Tibial nerve (tissue), 4 donors: ENCODE results near the gene PRDM4. TPM values are rescaled to one million over a fixed set of nuclear protein-coding genes. Genes with fewer than 3 reads are reported as not detected.

ENCODE experiments used
- DNase-seq, 2 donors: peaks; one replicate each; pipeline ENCODE4 v3.0.0-alpha.2; 2019; ENCODE audit warnings: low spot score in 2 of 2
- H3K27ac ChIP-seq, 4 donors: fragments of 200-600 bp; sonication (generic) in 3 of 4; one replicate each; pipeline ENCODE4 v1.5.1; 2017 to 2019; ENCODE audit warnings: mild to moderate bottlenecking in 1 of 4
- H3K27me3 ChIP-seq, 2 donors: fragments of 200-600 bp; sonication (generic) in 1 of 2; one replicate each; pipeline versions ENCODE4 v1.5.1 to v1.6.0; 2017 to 2019
- H3K36me3 ChIP-seq, 3 donors: fragments of 200-600 bp; sonication (generic); one replicate each; pipeline ENCODE4 v1.5.1; 2018 to 2019
- H3K4me1 ChIP-seq, 4 donors: fragments of 200-600 bp; sonication (generic) in 3 of 4; one replicate each; pipeline ENCODE4 v1.5.1; 2017 to 2019
- H3K4me3 ChIP-seq, 4 donors: fragments of 200-600 bp; sonication (generic) in 3 of 4; one replicate each; pipeline ENCODE4 v1.5.1; 2017 to 2019; ENCODE audit warnings: mild to moderate bottlenecking in 1 of 4, moderate library complexity in 1 of 4
- H3K9me3 ChIP-seq, 4 donors: fragments of 200-600 bp; sonication (generic) in 3 of 4; one replicate each; pipeline ENCODE4 v1.5.1; 2017 to 2019
- EP300 ChIP-seq, 2 donors: sonication (generic); formaldehyde crosslinking; IDR thresholded peaks; one replicate each; pipeline ENCODE4 v1.6.1; 2017; ENCODE audit warnings: antibody characterized with exemption in 2 of 2, mild to moderate bottlenecking in 1 of 2
- POLR2A ChIP-seq, 2 donors: fragments of 450-650 bp; IDR thresholded peaks; one replicate each; pipeline ENCODE4 v1.6.1; 2017; ENCODE audit warnings: antibody characterized with exemption in 2 of 2, mild to moderate bottlenecking in 2 of 2, moderate library complexity in 2 of 2
- WGBS, 2 donors: methylation state at CpG; one replicate each; pipeline ENCODE4 v1.1.5; 2018; 5-methylcytosine and 5-hydroxymethylcytosine counted together
- total RNA-seq, 4 donors: library from RNA; depleted of rRNA; stranded (reverse); fragments of >200 nt; gene quantifications; one replicate each; pipeline ENCODE4 v1.1.0, GENCODE V29; 2016
- TF ChIP-seq, protein P1 (sequence below), 5 experiments: fragments of 200-600 bp in 3 of 5; fragments of 450-650 bp in 2 of 5; sonication (generic) in 3 of 5; IDR thresholded peaks; one replicate each; pipeline ENCODE4 v1.5.1; 2016 to 2019; ENCODE audit warnings: antibody characterized with exemption in 5 of 5, mild to moderate bottlenecking in 3 of 5, moderate library complexity in 2 of 5

Gene PRDM4
- total RNA-seq, 4 donors from 2014 or later: 25.6 to 36.9 (median 34.7) TPM

DNA sequence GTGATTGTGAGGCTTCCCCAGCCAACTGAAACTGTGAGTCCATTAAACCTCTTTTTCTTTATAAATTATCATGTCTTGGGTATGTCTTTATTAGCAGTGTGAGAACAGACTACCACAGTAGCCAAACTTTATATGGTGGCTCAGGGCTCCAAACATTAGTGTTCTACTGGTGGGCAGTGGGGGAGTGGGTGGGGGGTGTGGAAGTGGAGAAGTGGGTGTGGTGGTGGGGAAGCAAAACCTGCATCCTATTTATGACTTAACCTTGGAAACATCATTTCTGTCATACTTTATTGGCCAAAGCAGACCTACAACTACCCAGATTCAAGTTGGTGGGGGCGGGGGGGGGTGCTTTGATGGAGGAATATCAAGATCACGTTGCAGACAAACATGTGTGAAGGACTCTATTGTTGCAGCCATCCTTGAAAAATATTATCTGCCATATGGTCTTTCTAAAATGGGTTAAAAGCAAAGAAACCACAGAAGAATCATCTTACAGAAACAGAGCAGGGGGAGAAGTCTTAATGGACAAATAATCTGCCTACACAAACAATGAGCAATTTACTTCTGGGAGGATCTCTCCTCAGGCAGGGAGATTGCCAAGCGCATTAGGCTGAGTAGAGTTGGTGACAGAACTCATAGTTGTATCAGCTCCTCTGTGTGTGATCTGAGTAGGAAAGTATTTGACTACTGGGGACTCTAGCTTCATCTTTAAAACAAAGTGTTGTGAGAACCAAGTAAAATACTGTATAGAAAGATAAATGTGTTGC lies 76.7 kb downstream of the PRDM4 start:
- DNase-seq: no peak
- H3K9me3 ChIP-seq: no peaks in the 10 kb centered on the region
- TF ChIP-seq EP300 (IDR thresholded peaks at IDR 0.05) (no peak), POLR2A (IDR thresholded peaks at IDR 0.05) (no peak)
- TF ChIP-seq, protein P1, sequence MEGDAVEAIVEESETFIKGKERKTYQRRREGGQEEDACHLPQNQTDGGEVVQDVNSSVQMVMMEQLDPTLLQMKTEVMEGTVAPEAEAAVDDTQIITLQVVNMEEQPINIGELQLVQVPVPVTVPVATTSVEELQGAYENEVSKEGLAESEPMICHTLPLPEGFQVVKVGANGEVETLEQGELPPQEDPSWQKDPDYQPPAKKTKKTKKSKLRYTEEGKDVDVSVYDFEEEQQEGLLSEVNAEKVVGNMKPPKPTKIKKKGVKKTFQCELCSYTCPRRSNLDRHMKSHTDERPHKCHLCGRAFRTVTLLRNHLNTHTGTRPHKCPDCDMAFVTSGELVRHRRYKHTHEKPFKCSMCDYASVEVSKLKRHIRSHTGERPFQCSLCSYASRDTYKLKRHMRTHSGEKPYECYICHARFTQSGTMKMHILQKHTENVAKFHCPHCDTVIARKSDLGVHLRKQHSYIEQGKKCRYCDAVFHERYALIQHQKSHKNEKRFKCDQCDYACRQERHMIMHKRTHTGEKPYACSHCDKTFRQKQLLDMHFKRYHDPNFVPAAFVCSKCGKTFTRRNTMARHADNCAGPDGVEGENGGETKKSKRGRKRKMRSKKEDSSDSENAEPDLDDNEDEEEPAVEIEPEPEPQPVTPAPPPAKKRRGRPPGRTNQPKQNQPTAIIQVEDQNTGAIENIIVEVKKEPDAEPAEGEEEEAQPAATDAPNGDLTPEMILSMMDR (IDR thresholded peaks at IDR 0.05): no peak
- peaks cover 0 to 25% (median 11%) of the 10 kb centered on the region in 4 donors for H3K4me1 ChIP-seq
- H3K36me3 ChIP-seq: peaks cover 1 to 11% (median 2%) of the 10 kb centered on the region in 3 donors
- WGBS, 2 donors: 33 to 59% methylated on average over 3 of the region's 3 CpGs
- H3K27me3 ChIP-seq: peaks cover 0 to 4% of the 10 kb centered on the region in 2 donors
- H3K4me3 ChIP-seq: no peak overlapping the region
- peak overlapping the region in 1 of 4 donors; percentile 88 for H3K27ac ChIP-seq

Other genes starting within 250 kb of the PRDM4 start
- 100 to 1,000 TPM in 2 of 4 donors, 10 to 100 TPM in 2; 75.9 to 104 (median 92.0) TPM for gene PWP1, start 75.3 kb downstream of the PRDM4 start, total RNA-seq
- gene ASCL4, start 13.6 kb upstream of the PRDM4 start, total RNA-seq: under 1 TPM in 2 of 4 donors, not detected in 2; 0.22 to 0.39 TPM